Cardiac ventricle fibroblast (primary cell): ENCODE measurements around the gene CCL8. TPM values are rescaled to one million over a fixed set of nuclear protein-coding genes. Genes with fewer than 3 reads are reported as not detected.

Source experiments
- total RNA-seq: library from RNA; depleted of rRNA; stranded (reverse); fragments of >200 nt; gene quantifications from 2 replicates; pipeline ENCODE4 v1.2.3, GENCODE V29; 2015

CCL8 gene
- 0.19 and 1.2 TPM in 2 replicates for total RNA-seq

GRCh38 chr17:34319039-34319483 lies at the start of gene CCL8:
Gene CCL8 (plus strand): TSS chr17:34319435. CDS start chr17:34319502, 67 bp downstream.

GRCh38 chr17:34269969-34270368 lies 49.3 kb upstream of the CCL8 start, which contains the start of gene CCL7:
Gene CCL7 (plus strand): TSS chr17:34270221. CDS start chr17:34270291, 70 bp downstream.

GRCh38 chr17:34285286-34285792 lies 33.9 kb upstream of the CCL8 start, which contains the start of gene CCL11:
Gene CCL11 (plus strand): TSS chr17:34285742. CDS start chr17:34285809, 67 bp downstream.

GRCh38 chr17:34356194-34356593 lies 37.0 kb downstream of the CCL8 start, which contains the start of gene CCL13:
Gene CCL13 (plus strand): TSS chr17:34356480. CDS start chr17:34356527, 47 bp downstream.

GRCh38 chr17:34363183-34363661 lies 44.0 kb downstream of the CCL8 start, which contains the start of gene CCL1:
Gene CCL1 (minus strand): TSS chr17:34363233. CDS start chr17:34363161, 72 bp downstream.

Other genes starting within 250 kb of the CCL8 start
- gene CCL2, start 64.2 kb upstream of the CCL8 start, total RNA-seq, result 161 and 167 TPM in 2 replicates
- gene CCL7, start 49.2 kb upstream of the CCL8 start, total RNA-seq, result 1.5 and 1.6 TPM in 2 replicates
- gene CCL11, start 33.7 kb upstream of the CCL8 start, total RNA-seq, result 1.8 and 2.2 TPM in 2 replicates
- gene CCL13, start 37.0 kb downstream of the CCL8 start, total RNA-seq, result 4.1 TPM in 2 replicates
- gene CCL1, start 43.8 kb downstream of the CCL8 start, total RNA-seq, result not detected in 2 replicates